22Rv1 (cell line): ENCODE measurements around the gene CMIP.

ENCODE experiments used
- ZFX ChIP-seq: fragments of 450-650 bp; IDR thresholded peaks from 2 replicates; pipeline ENCODE4 v1.6.1; 2017; ENCODE audit warnings: antibody characterized with exemption, borderline replicate concordance
- TF ChIP-seq, protein P1 (sequence below): fragments of 450-650 bp; IDR thresholded peaks from 2 replicates; pipeline ENCODE4 v1.5.1; 2017; ENCODE audit warnings: mild to moderate bottlenecking

GRCh38 chr16:81467815-81468214 lies 23.2 kb downstream of the CMIP start:
- TF ChIP-seq, protein P1, sequence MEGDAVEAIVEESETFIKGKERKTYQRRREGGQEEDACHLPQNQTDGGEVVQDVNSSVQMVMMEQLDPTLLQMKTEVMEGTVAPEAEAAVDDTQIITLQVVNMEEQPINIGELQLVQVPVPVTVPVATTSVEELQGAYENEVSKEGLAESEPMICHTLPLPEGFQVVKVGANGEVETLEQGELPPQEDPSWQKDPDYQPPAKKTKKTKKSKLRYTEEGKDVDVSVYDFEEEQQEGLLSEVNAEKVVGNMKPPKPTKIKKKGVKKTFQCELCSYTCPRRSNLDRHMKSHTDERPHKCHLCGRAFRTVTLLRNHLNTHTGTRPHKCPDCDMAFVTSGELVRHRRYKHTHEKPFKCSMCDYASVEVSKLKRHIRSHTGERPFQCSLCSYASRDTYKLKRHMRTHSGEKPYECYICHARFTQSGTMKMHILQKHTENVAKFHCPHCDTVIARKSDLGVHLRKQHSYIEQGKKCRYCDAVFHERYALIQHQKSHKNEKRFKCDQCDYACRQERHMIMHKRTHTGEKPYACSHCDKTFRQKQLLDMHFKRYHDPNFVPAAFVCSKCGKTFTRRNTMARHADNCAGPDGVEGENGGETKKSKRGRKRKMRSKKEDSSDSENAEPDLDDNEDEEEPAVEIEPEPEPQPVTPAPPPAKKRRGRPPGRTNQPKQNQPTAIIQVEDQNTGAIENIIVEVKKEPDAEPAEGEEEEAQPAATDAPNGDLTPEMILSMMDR = no peak
- TF ChIP-seq ZFX = no peak
